ENCODE results near the gene KLF3.
A peak's percentile ranks its signal among the peaks of the same experiment; 100 is the strongest.
"Not testable (repeated sequence)": the region's sequence is repeated elsewhere in the genome, so short reads cannot be mapped to it uniquely, and the experiment has no call there.

Gene KLF3

DNA sequence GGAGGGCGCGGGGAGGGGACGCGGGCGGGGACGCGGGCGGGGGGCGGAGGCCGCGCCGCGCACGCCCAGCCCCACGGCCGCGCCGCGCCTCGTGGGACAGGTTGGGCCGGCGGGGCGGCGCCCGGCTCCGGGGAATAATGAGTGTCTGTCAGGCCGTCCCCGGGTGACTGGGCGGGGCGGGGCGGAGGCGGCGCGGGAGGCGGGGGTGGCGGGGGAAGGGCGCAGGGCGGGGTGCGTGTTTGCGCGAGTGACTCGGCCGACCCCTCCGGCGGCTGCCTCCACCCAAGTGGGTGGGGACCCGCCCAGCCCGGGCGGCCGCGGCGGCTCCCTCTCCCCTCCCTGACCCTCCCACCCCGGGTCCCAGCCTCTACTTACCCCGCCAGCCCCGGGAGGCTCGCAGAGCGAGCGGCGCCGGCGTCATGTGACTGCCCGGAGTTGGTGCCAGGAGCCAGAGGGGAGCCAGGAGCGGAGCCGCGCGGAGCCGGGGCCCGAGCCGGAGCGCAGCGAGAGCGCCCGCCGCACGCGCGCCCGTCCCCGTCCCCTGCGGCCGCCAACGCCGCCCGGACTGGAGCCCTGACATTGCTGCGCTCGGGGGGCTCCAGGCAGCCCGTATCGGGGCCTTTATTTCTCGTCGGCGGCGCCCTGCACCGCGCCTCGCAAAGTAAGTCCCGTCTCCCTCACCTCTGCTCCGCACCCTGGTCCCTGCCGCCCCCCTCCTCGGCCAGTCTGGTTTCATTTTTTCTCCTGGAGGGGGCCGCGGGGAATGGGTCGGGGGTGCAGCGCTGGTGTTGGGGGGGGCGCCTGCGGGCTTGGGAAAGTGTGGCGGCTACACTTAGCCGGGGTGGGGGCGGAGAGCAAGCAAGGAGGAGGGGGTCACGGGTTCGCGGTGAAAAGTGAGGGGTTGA, at the start of gene KLF3:
TSS of gene KLF3 (plus strand) at position 399 of the 905 bp plus-strand sequence. CDS start 16,427 bp downstream, outside the sequence.
- peak; percentile 66 for DNase-seq
- in situ Hi-C loops (cut with MboI; ENCODE audit: low pct_unique_long_range_greater_than_20kb, low sequenced_read_pairs): loop anchor here (25.0 kb wide), 1 partner anchor 352 kb away; no protein-coding TSS in a partner anchor

DNA sequence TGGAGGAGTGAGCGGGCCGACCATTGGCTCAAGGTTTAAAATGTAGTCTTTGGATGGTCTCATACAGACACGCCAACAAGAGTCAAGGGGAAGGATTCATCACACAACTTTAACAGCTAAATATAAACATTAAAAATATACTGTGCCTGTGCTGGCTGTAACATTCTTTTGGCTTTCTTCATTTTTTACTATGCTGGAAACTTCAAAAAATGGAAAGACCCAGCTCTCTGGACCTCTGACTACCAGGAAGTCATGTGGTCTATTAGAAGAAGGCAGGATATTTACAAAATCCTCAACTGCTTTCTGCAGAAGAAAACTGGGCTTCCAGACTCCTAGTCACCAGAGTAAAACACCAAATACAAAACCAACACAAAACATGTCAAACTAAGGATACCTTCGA, 49.8 kb upstream of the KLF3 start:
- in situ Hi-C loops (cut with MboI; ENCODE audit: low pct_unique_long_range_greater_than_20kb, low sequenced_read_pairs): no loop called here
- no peak for DNase-seq

DNA sequence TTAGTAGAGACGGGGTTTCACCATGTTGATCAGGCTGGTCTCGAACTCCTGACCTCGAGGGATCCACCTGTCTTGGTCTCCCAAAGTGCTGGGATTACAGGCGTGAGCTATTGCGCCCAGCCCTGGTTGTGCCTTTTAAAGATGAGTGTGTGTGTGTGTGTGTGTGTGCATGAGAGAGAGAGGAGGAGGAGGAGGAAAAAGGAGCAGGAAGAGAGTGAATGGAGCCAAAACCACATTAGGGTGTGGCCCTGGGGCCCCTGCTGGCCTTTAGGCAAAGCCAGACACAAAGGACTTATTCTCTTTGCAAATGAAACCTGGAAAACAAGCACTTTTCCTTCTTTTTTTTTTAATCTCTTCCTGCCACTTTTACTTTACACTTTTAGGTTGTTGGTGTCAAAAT, 48.2 kb upstream of the KLF3 start:
- DNase-seq: peak; percentile 28
- in situ Hi-C loops (cut with MboI; ENCODE audit: low pct_unique_long_range_greater_than_20kb, low sequenced_read_pairs): no loop called here

DNA sequence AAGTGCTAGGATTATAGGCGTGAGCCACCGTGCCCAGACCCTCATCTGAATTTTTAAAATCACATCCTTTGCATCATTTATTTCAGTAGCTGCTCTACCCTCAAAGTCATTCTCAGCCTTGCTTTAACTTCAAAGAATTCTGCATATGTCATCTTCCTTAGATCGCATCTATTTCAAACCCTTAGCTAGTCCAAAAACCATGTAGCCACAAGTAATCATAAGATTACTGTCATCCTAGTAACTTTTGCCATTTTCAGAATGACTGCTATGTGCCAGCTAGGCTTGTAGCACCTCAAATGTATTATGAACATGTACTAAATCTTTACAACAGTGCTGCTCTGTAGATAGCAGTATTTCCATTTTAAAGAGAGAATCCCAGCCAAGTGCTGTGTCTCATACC, 45.5 kb upstream of the KLF3 start:
- DNase-seq: no peak
- in situ Hi-C loops (cut with MboI; ENCODE audit: low pct_unique_long_range_greater_than_20kb, low sequenced_read_pairs): no loop called here

DNA sequence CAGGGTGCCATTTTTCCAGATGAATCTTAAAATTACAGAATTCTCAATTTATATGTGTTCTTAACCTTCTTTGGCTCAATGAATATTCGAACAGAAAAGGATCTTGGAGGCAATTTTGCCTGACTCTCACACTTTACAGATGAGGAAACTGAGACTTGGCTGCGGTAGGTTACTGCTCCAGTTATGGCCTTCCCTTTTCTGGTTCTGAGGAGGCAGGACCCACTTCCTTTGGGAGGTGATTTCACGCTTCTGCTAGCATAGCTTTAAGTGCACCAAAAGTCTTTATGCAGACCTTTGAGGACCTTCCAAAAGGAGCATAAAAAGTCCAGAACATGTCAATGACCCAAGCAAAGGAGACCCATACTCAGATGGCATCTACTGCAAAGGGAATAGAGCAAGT, 44.7 kb upstream of the KLF3 start:
- no peak for DNase-seq
- in situ Hi-C loops (cut with MboI; ENCODE audit: low pct_unique_long_range_greater_than_20kb, low sequenced_read_pairs): no loop called here

DNA sequence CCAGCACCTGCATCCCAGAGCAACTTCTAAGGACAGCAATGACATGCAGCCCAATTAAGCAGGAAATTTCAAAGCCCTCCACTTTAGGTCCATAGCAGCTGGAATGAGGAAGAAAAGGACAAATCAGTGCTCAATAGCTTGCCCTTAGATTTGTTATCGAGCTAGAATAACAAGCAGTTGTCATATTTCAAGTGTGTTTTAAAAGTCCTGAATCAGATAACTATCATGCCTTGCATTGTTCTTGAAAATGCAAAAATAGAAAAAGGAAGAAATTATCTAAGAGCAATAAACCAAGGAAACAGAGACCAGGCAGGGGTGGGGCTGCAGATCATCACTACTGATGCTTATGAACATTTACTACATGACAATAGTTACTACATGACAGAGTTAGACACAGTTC, 43.9 kb upstream of the KLF3 start:
- no peak for DNase-seq
- in situ Hi-C loops (cut with MboI; ENCODE audit: low pct_unique_long_range_greater_than_20kb, low sequenced_read_pairs): no loop called here

DNA sequence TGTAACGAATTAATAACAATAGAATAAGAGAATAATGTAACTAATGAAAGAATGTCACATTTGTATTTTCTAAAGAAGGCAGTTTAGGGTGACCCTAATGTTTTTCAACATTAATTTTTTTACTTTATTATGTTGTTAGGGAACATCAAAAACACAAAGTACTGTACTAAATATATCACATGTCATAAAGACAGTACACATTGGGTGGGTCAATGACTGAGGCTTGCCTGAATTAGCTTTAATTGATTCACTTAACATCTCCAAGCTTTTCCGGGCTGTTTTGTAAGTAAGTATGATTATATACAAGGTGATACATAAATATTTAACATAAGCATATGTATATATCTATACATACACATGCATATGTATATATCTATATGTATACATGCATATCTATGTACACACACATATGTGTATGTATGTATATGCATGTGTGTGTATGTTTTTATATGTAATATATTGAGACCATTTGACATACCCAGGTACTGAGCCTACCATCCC, 43.4 kb upstream of the KLF3 start:
- no peak for DNase-seq
- in situ Hi-C loops (cut with MboI; ENCODE audit: low pct_unique_long_range_greater_than_20kb, low sequenced_read_pairs): no loop called here

DNA sequence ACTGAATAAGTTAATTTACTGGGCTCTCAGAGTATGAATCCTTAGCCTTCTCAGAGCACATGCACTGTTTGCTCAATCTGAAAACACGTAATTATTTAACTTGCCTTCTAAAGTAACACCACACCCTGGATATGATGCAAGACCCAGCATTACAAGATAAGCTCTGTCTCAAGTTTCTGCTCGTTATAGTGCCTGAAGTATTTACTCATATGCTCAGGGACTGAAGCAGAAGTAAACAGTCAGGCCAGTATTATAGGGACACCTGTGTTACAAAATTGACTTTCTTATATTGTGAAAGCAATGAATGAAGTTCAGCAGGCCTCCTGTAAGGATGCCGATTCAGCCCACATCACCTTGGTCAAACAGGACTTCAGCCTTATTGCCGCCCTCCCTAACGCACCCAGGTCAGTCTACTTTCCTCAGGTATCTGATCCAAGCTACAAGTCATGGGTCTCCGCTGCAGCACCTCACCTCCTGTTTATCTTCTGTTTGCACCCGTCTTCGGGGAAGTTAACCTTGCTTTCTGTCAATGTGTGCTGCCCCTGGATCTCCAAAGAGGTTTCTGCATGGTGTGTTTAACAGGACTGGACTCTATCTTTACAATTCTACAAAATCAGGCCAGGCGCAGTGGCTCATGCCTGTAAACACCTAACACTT, 42.8 kb upstream of the KLF3 start:
- no peak for DNase-seq
- in situ Hi-C loops (cut with MboI; ENCODE audit: low pct_unique_long_range_greater_than_20kb, low sequenced_read_pairs): no loop called here

DNA sequence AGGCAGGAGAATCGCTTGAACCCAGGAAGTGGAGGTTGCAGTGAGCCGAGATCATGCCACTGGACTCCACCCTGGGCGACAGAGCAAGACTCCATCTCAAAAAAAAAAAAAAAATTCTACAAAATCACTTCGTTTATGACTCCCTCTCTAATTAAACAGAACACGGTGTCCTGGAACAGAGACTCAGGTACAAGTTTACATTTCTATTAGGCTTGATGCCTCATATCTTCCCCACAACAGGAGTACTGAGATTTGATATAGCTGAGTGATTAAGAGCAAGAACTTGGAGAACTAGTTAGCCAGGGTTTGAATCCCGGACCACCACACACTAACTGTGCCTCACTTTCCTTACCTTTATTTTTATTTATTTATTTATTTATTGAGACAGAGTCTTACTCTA, 42.2 kb upstream of the KLF3 start:
- in situ Hi-C loops (cut with MboI; ENCODE audit: low pct_unique_long_range_greater_than_20kb, low sequenced_read_pairs): no loop called here
- no peak for DNase-seq

DNA sequence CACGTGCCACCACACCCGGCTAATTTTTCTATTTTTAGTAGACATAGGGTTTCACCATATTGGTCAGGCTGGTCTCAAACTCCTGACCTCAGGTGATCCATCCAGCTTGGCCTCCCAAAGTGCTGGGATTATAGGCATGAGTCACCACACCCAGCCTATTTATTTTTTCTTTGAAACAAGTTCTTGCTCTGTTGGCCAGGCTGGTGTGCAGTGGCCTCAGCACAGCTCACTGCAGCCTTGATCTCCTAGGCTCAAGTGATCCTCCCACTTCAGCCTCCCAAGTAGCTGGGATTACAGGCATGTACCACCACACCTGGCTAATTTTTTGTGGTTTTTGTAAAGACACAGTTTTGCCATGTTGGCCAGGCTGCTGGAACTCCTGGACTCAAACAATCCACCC, 41.7 kb upstream of the KLF3 start:
- DNase-seq; in situ Hi-C loops (cut with MboI; ENCODE audit: low pct_unique_long_range_greater_than_20kb, low sequenced_read_pairs): not testable (repeated sequence)

DNA sequence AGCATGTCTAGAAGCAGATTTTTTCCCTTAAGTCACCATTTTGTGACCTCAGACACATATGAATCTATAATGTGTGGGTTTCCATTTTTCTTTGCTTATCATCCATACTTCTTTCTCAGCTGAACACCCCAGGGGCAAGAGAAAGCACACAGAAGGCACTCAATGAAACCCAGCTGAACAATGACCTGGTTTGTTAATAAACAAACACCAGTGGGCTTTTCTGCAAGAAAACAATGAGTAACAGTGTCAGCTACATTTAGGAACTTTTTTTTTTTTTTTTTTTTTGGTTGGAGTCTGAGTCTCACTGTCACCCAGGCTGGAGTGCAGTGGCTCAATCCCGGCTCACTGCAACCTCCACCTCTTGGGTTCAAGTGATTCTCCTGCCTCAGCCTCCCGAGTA, 40.7 kb upstream of the KLF3 start:
- no peak for DNase-seq
- in situ Hi-C loops (cut with MboI; ENCODE audit: low pct_unique_long_range_greater_than_20kb, low sequenced_read_pairs): no loop called here

DNA sequence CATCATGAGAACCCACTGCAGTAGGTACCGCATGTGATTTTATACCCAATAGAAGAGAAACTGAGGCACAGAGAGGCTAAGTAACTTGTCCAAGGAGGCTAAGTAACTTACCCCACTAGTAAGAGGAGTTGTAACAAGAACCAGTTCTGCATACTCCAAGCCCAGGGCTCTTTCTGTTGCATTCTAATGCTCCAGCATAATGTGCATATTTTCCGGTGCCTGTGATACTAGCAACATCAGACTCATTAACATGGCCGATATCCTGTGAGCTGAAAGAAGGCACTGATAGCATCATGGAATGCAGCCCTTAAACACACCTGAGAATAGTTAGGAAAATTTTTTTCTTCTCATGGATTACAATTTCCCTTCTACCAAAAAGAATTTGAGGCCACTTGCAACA, 39.7 kb upstream of the KLF3 start:
- DNase-seq: no peak
- in situ Hi-C loops (cut with MboI; ENCODE audit: low pct_unique_long_range_greater_than_20kb, low sequenced_read_pairs): no loop called here

DNA sequence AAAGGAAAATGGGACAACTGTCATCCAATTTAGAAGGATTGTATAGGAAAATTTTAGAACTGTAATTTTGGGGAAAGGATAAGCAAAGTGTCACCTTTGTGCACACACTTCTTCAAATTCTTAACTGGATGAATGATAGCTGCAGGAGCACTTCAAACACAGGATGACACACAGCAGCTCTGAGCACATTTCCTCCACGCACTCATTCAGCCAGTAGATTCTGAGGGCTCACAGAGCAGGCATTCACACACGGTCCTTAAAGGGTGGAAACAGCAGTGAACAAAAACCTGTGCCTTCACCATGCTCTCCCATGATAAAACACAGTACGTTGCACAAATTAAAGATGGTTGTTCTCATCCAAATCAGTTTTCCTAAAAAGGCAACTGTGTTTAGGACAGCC, 38.5 kb upstream of the KLF3 start:
- in situ Hi-C loops (cut with MboI; ENCODE audit: low pct_unique_long_range_greater_than_20kb, low sequenced_read_pairs): no loop called here
- no peak for DNase-seq

DNA sequence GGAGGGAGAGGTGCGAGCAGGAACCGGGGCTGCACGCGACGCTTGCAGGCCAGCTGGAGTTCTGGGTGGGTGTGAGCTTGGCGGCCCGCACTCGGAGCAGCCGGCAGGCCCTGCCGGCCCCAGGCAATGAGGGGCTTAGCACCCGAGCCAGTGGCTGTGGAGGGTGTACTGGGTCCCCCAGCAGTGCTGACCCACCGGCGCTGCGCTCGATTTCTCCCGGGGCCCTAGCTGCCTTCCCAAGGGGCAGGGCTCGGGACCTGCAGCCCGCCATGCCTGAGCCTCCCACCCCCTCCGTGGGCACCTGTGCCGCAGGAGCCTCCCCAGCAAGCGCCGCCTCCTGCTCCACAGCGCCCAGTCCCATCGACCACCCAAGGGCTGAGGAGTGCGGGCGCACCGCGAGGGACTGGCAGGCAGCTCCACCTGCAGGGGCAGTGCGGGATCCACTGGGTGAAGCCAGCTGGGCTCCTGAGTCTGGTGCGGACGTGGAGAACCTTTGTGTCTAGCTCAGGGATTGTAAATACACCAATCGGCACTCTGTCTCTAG, 37.0 kb upstream of the KLF3 start:
- in situ Hi-C loops (cut with MboI; ENCODE audit: low pct_unique_long_range_greater_than_20kb, low sequenced_read_pairs); DNase-seq: not testable (repeated sequence)

DNA sequence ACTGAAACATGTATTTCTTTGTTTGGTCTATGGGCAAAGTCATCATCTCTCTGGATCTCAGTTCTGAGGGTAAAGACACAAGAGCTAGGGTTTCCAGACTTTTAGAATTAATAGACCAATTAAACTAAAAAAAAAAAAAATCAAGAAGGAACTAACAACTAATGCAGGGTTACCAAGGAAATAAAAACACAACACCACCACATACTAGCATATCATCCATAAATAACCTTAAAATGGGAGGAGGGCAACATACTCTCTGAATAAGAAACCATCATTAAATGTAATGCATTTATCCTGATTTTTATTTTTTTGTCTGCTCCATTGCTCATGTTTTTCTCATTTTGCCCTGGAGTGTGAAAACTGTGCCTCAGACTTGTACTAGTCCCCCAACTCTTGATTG, 33.5 kb upstream of the KLF3 start:
- in situ Hi-C loops (cut with MboI; ENCODE audit: low pct_unique_long_range_greater_than_20kb, low sequenced_read_pairs): no loop called here
- no peak for DNase-seq

DNA sequence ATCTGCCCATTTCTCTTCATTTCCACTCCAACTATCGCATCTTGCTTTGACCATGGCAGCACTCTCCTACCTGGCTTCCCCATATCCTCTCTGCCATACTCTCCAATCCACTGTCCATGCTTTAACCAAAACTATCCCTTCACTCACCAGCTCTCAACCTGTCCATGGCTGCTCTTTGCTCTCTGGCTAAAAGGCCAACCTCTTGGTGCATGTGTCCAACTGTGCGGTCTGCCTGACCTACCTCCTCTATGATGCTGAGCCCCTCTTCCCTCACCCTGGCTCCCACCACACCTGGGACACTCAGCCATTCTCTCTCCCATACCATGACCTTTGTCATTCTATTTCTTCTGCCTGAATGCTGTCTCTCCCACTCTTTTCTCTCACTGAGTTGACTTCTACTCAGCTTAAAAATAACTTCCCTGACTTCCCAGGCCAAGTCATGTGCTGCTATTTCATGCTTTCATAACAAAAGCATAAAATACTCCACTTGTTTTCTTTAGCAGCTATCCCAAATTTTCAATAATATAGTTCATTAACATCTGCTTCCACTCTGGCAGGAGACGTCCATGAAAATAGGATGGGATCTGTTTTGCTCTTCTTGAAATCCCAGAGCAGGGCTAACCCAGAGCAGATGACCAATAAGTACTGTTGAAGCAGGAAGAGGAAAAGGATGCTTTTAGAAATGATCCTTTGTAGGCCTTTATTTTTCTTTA, 29.8 kb upstream of the KLF3 start:
- in situ Hi-C loops (cut with MboI; ENCODE audit: low pct_unique_long_range_greater_than_20kb, low sequenced_read_pairs): no loop called here
- no peak for DNase-seq

DNA sequence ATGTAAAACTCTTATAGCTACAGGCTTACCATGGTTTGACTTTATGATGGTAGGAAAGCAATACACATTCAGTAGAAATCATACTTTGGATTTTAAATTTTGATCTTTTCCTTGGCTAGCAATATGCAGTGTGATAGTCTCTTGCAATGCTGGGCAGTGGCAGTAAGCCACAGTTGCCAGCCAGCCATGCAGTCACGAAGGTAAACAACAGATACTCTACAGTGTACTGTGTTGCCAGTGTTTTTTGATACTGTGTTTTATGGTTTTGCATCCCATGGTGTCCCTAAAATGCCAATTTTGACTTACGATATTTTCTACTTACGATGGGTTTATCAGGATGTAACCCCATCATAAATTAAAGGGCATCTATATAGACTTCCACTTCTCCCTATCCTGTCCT, 24.8 kb upstream of the KLF3 start:
- DNase-seq: no peak
- in situ Hi-C loops (cut with MboI; ENCODE audit: low pct_unique_long_range_greater_than_20kb, low sequenced_read_pairs): no loop called here

DNA sequence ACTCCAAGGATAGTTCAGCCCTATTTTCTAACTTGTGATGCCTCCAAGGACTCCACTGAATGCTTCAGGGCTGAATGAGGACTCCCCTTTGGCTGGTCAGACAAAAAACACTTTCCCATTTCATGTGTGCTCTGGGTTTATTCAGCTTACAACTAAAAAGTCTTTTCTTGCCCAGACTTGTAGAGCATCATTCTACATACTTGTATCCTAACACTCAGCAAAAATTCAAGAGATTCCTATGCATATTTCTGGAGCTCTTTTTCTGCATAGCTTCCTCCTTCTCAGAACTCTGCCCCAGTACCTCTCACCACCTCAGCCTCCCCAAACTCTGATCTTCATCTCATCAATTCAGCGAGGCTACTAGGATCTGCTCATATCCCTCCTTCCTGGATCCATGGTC, 22.2 kb upstream of the KLF3 start:
- in situ Hi-C loops (cut with MboI; ENCODE audit: low pct_unique_long_range_greater_than_20kb, low sequenced_read_pairs): no loop called here

DNA sequence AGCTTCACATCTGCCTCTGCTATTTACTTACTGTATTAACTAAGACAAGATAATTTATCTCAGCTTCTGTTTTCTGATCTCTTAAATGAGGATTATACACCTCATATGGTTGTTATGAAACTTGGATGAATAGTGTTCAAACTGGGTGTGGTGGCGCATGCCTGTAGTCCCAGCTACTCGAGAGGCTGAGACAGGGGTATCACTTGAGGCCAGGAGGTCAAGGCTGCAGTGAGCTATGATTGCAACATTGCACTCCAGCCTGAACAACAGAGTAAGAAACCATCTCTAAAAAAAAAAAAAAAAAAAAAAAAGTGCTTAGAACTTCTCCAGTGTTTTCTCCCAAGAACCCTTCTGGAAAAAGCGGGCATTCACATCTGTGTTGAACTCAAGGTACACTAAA, 19.8 kb upstream of the KLF3 start:
- no peak for DNase-seq
- in situ Hi-C loops (cut with MboI; ENCODE audit: low pct_unique_long_range_greater_than_20kb, low sequenced_read_pairs): no loop called here

More for the DNA sequence above, 22.2 kb upstream of the KLF3 start:
- no peak for DNase-seq

Measured in KBM-7 (cell line).